Activated CD8-positive, alpha-beta T cell treated with anti-CD3 and anti-CD28 coated beads, Interleukin-2, amount 10 ng/mL, durations not matched to agents 7 days and 5 days (primary cell): ENCODE measurements around the gene ANKS1B. TPM values are rescaled to one million over a fixed set of nuclear protein-coding genes. Genes with fewer than 3 reads are reported as not detected.

ENCODE experiments used
- ATAC-seq: fragments of 150-1000 bp; cut with Tn5 transposase; one replicate; pipeline ENCODE4 v1.10.0; 2021; ENCODE audit warnings: moderate library complexity
- CTCF ChIA-PET: fragments of 350-600 bp; sonication (Branson Sonifier 250); formaldehyde crosslinking; loops from one replicate; lab custom pipeline; 2021; ENCODE audit warnings: antibody characterized with exemption; lab: Charles Lee
- POLR2A ChIA-PET: fragments of 350-600 bp; sonication (Branson Sonifier 250); formaldehyde crosslinking; loops from one replicate; lab custom pipeline; 2021; ENCODE audit warnings: antibody characterized with exemption; lab: Charles Lee
- DNase-seq: peaks from one replicate; pipeline ENCODE4 v3.0.0-alpha.2; 2020
- H3K27ac Mint-ChIP-seq: one replicate; pipeline ENCODE4 v1.8.0; 2021; ENCODE audit warnings: mild to moderate bottlenecking, mixed read lengths
- H3K27me3 Mint-ChIP-seq: one replicate; pipeline ENCODE4 v1.8.0; 2021; ENCODE audit warnings: low read depth, mixed read lengths
- H3K36me3 Mint-ChIP-seq: one replicate; pipeline ENCODE4 v1.8.0; 2021; ENCODE audit warnings: low read depth, mixed read lengths
- H3K4me1 Mint-ChIP-seq: one replicate; pipeline ENCODE4 v1.8.0; 2021; ENCODE audit warnings: low read depth, mixed read lengths
- H3K4me3 Mint-ChIP-seq: one replicate; pipeline ENCODE4 v1.8.0; 2021; ENCODE audit warnings: mild to moderate bottlenecking, mixed read lengths
- H3K9me3 Mint-ChIP-seq: one replicate; pipeline ENCODE4 v1.8.0; 2022; ENCODE audit warnings: mixed read lengths; ENCODE audit not compliant: insufficient read depth
- total RNA-seq, 2 experiments: library from RNA; stranded (reverse); gene quantifications; one replicate each; pipeline ENCODE4 v1.2.3, GENCODE V29; 2021

ANKS1B gene
- total RNA-seq, 2 experiments from 2014 or later, result not detected

DNA sequence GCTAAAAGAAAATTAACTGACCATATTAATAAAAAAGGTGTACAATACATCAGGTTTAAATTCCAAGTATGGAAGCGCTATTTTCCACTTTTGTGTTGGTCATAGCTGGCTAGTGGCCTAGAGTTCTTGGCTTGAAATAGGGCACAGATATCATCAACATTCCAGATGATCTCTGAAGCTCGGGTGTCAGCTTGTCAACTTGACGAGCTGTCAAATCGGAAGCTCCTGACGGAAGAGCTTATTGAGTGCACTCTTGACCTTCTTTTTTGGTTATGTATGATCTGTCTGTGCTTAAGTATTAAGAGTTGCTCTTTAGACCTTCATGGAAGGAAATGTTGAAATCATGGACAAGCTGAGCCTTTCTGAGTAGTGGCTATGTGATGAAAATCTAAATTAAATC lies 1161.7 kb downstream of the ANKS1B start:
- DNase-seq, result no peak
- H3K27me3 Mint-ChIP-seq, result peaks cover 13% of the 10 kb centered on the region
- H3K4me1 Mint-ChIP-seq, result no peaks in the 10 kb centered on the region
- ChIA-PET CTCF (no interaction called here), POLR2A (no interaction called here)
- H3K4me3 Mint-ChIP-seq, result no peak overlapping the region
- ATAC-seq, result no peak
- H3K36me3 Mint-ChIP-seq, result no peaks in the 10 kb centered on the region
- H3K27ac Mint-ChIP-seq, result no peak overlapping the region
- H3K9me3 Mint-ChIP-seq, result no peaks in the 10 kb centered on the region

GRCh38 chr12:98821866-98822265 lies 1162.9 kb downstream of the ANKS1B start:
- ATAC-seq (no peak), DNase-seq (no peak)
- Mint-ChIP-seq H3K4me3 (no peak overlapping the region), H3K4me1 (no peaks in the 10 kb centered on the region), H3K9me3 (no peaks in the 10 kb centered on the region), H3K36me3 (no peaks in the 10 kb centered on the region), H3K27ac (no peak overlapping the region), H3K27me3 (peaks cover 18% of the 10 kb centered on the region)
- ChIA-PET CTCF (no interaction called here), POLR2A (no interaction called here)

DNA sequence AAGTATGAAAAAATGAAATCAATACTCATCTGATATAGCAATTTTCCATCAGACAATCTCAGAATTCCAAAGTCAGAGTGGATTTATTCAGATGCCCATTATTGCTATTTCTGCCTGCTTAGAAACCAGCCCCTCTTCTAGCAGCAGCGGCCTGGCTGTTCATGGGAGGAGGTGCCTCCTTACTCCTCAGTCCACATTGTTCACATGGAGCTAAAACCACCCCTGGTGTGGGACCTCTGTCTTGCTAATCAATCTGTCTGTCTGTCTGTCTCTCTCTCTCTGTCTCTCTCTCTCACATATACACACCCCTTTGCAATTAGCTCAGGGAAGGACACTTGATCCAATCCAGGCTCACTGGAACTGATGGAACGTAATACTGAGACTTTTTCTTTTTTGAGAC lies 1163.5 kb downstream of the ANKS1B start:
- CTCF ChIA-PET, result no interaction called here
- H3K9me3 Mint-ChIP-seq, result no peaks in the 10 kb centered on the region
- H3K4me3 Mint-ChIP-seq, result no peak overlapping the region
- POLR2A ChIA-PET, result no interaction called here
- no peak for DNase-seq
- no peak overlapping the region for H3K27ac Mint-ChIP-seq
- H3K27me3 Mint-ChIP-seq, result peaks cover 18% of the 10 kb centered on the region
- no peaks in the 10 kb centered on the region for H3K36me3 Mint-ChIP-seq
- ATAC-seq, result no peak
- H3K4me1 Mint-ChIP-seq, result no peaks in the 10 kb centered on the region

- DNase-seq (no peak), ATAC-seq (no peak)
- Mint-ChIP-seq H3K9me3 (no peaks in the 10 kb centered on the region), H3K4me3 (no peak overlapping the region), H3K4me1 (no peaks in the 10 kb centered on the region), H3K27me3 (peaks cover 20% of the 10 kb centered on the region), H3K36me3 (no peaks in the 10 kb centered on the region), H3K27ac (no peak overlapping the region)
- CTCF ChIA-PET, result no interaction called here
- POLR2A ChIA-PET, result no interaction called here
Measured at GRCh38 chr12:98819821-98820404, 1164.8 kb downstream of the ANKS1B start.

DNA sequence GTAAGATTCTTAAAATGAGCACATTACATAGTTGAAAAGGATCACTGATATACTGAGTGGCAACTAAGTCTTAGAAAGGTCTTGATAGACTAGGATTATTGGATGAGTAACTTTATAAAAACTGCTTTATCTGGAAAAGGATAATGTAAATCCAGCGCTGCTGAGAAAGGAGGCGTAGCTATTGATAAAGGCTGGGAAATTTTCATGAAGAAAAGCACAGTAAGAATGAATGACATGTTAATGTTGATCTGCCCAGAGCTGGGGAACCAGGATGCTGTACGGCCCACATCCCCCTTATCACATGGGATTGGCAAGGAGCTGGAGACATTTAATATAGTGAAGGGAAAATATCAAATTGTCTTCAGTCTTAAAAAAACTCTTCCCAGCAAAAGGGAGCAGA lies 1165.7 kb downstream of the ANKS1B start:
- CTCF ChIA-PET, result no interaction called here
- POLR2A ChIA-PET, result interaction anchor here (0.6 kb wide), 1 partner anchor 180 kb away, joined by 3 read pairs; no protein-coding TSS in a partner anchor

GRCh38 chr12:98818239-98818638 lies 1166.5 kb downstream of the ANKS1B start:
- H3K36me3 Mint-ChIP-seq, result no peaks in the 10 kb centered on the region
- ChIA-PET CTCF (no interaction called here), POLR2A (interaction anchor here (0.6 kb wide), 1 partner anchor 181 kb away, joined by 3 read pairs; no protein-coding TSS in a partner anchor)
- no peak overlapping the region for H3K27ac Mint-ChIP-seq
- no peak for DNase-seq
- H3K27me3 Mint-ChIP-seq, result peaks cover 20% of the 10 kb centered on the region
- no peaks in the 10 kb centered on the region for H3K4me1 Mint-ChIP-seq
- no peaks in the 10 kb centered on the region for H3K9me3 Mint-ChIP-seq
- no peak overlapping the region for H3K4me3 Mint-ChIP-seq
- ATAC-seq, result no peak

More for the DNA sequence above, 1165.7 kb downstream of the ANKS1B start:
- Mint-ChIP-seq H3K4me1 (no peaks in the 10 kb centered on the region), H3K27me3 (peaks cover 20% of the 10 kb centered on the region), H3K4me3 (no peak overlapping the region), H3K36me3 (no peaks in the 10 kb centered on the region), H3K9me3 (no peaks in the 10 kb centered on the region), H3K27ac (no peak overlapping the region)
- no peak for DNase-seq
- no peak for ATAC-seq

- DNase-seq, result no peak
- ChIA-PET CTCF (no interaction called here), POLR2A (no interaction called here)
- Mint-ChIP-seq H3K9me3 (no peaks in the 10 kb centered on the region), H3K4me1 (no peaks in the 10 kb centered on the region), H3K36me3 (no peaks in the 10 kb centered on the region), H3K27ac (no peak overlapping the region), H3K27me3 (peaks cover 20% of the 10 kb centered on the region), H3K4me3 (no peak overlapping the region)
- ATAC-seq, result no peak
Measured at GRCh38 chr12:98817742-98818141, 1167.0 kb downstream of the ANKS1B start.

GRCh38 chr12:98816720-98817119 lies 1168.0 kb downstream of the ANKS1B start:
- DNase-seq, result no peak
- H3K9me3 Mint-ChIP-seq, result no peaks in the 10 kb centered on the region
- ChIA-PET POLR2A (no interaction called here), CTCF (no interaction called here)
- ATAC-seq, result no peak
- no peaks in the 10 kb centered on the region for H3K36me3 Mint-ChIP-seq
- H3K4me3 Mint-ChIP-seq, result no peak overlapping the region
- H3K27ac Mint-ChIP-seq, result no peak overlapping the region
- H3K27me3 Mint-ChIP-seq, result peaks cover 20% of the 10 kb centered on the region
- H3K4me1 Mint-ChIP-seq, result no peaks in the 10 kb centered on the region

GRCh38 chr12:98814254-98814653 lies 1170.5 kb downstream of the ANKS1B start:
- no peaks in the 10 kb centered on the region for H3K4me1 Mint-ChIP-seq
- H3K36me3 Mint-ChIP-seq, result no peaks in the 10 kb centered on the region
- H3K27me3 Mint-ChIP-seq, result peaks cover 12% of the 10 kb centered on the region
- POLR2A ChIA-PET, result no interaction called here
- H3K4me3 Mint-ChIP-seq, result no peak overlapping the region
- no peaks in the 10 kb centered on the region for H3K9me3 Mint-ChIP-seq
- ATAC-seq (no peak), DNase-seq (no peak)
- CTCF ChIA-PET, result no interaction called here
- no peak overlapping the region for H3K27ac Mint-ChIP-seq

DNA sequence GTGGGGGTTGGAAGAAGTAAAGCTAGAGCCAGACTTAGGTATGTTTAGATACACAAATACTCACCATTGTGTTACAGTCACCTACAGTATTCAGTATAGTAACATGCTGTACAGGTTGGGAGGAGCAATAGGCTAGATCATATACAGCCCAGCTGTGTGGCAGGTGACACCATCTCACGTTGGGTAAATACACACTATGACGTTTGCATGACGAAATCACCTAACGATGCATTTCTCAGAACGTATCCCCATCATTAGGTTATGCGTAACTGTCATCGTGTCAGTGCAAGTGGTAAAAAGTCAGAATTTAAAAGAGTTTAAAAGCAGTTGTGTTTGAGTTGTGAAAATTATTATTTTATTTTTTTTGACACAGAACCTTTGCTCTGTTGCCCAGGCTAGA lies 1172.5 kb downstream of the ANKS1B start:
- CTCF ChIA-PET, result no interaction called here
- ATAC-seq, result no peak
- POLR2A ChIA-PET, result interaction anchor here (0.6 kb wide), 1 partner anchor 36 kb away, joined by 3 read pairs; no protein-coding TSS in a partner anchor
- Mint-ChIP-seq H3K4me1 (no peaks in the 10 kb centered on the region), H3K27me3 (peaks cover 11% of the 10 kb centered on the region), H3K4me3 (no peak overlapping the region), H3K27ac (no peak overlapping the region), H3K9me3 (no peaks in the 10 kb centered on the region), H3K36me3 (no peaks in the 10 kb centered on the region)
- no peak for DNase-seq

- Mint-ChIP-seq H3K4me1 (no peaks in the 10 kb centered on the region), H3K36me3 (no peaks in the 10 kb centered on the region), H3K27me3 (peaks cover 11% of the 10 kb centered on the region), H3K9me3 (no peaks in the 10 kb centered on the region), H3K4me3 (no peak overlapping the region), H3K27ac (no peak overlapping the region)
- no peak for ATAC-seq
- ChIA-PET CTCF (no interaction called here), POLR2A (no interaction called here)
- no peak for DNase-seq
Measured at GRCh38 chr12:98808243-98808875, 1176.4 kb downstream of the ANKS1B start.

DNA sequence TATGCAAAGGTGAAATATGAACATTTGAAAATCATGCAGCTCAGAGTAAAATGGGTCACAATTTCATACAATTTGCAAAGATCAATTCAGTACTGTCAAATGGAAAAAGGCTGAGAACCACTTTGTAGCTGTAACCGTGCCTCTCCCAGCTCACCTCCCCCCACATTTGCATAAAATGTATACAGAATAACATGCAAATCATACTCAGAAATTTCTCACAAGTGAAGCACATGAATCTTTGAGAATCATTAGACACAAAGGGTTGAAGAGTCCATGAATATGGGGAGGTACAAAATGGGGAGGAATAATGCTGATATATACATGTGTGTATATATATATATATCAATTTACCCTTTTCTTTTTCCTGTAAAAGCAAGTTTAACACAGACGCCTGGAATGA lies 1177.5 kb downstream of the ANKS1B start:
- ChIA-PET POLR2A (interaction anchor here (0.7 kb wide), 1 partner anchor 8 kb away, joined by 3 read pairs; no protein-coding TSS in a partner anchor), CTCF (no interaction called here)
- no peak overlapping the region for H3K4me3 Mint-ChIP-seq
- H3K27ac Mint-ChIP-seq, result no peak overlapping the region
- H3K9me3 Mint-ChIP-seq, result no peaks in the 10 kb centered on the region
- no peaks in the 10 kb centered on the region for H3K4me1 Mint-ChIP-seq
- H3K36me3 Mint-ChIP-seq, result no peaks in the 10 kb centered on the region
- ATAC-seq (no peak), DNase-seq (no peak)
- H3K27me3 Mint-ChIP-seq, result peaks cover 13% of the 10 kb centered on the region
